SK-N-SH (cell line): ENCODE measurements around the gene ZNF469.

Experiments
- CTCF ChIP-seq: fragments of 200-600 bp; sonication (generic); IDR thresholded peaks from 2 replicates; pipeline ENCODE4 v1.6.1; 2017; ENCODE audit warnings: antibody characterized with exemption, mild to moderate bottlenecking, moderate library complexity
- ELF1 ChIP-seq: IDR thresholded peaks from 2 replicates; pipeline ENCODE4 v1.4.0; 2012
- GABPA ChIP-seq: IDR thresholded peaks from 2 replicates; pipeline ENCODE4 v1.4.0; 2012; ENCODE audit warnings: low read depth, mild to moderate bottlenecking
- POLR2AphosphoS5 ChIP-seq: IDR thresholded peaks from 2 replicates; pipeline ENCODE4 v1.6.1; 2012; ENCODE audit warnings: low read depth, low read length
- RCOR1 ChIP-seq: fragments of 150-350 bp; IDR thresholded peaks from 2 replicates; pipeline ENCODE4 v1.6.1; 2017; ENCODE audit warnings: antibody characterized with exemption, low read length

GRCh38 chr16:88361775-88362174, 21.0 kb upstream of the ZNF469 start:
- TF ChIP-seq GABPA: no peak
- no peak for TF ChIP-seq ELF1
- TF ChIP-seq CTCF: no peak
- TF ChIP-seq RCOR1: no peak
- TF ChIP-seq POLR2AphosphoS5: no peak
